ENCODE data around the gene PIGU. TPM values are rescaled to one million over a fixed set of nuclear protein-coding genes. Genes with fewer than 3 reads are reported as not detected.
"Not testable (repeated sequence)": the region's sequence is repeated elsewhere in the genome, so short reads cannot be mapped to it uniquely, and the experiment has no call there.

The PIGU gene
- polyA plus RNA-seq, 1 donor from 2014 or later = 35.8 TPM

GRCh38 chr20:34514034-34514433, 162.9 kb downstream of the PIGU start:
- H3K9me3 ChIP-seq (ENCODE audit: low read length); H3K27ac ChIP-seq (ENCODE audit: low read length); H3F3A ChIP-seq (ENCODE audit: insufficient read depth, low read length, poor library complexity, severe bottlenecking); H3K27me3 ChIP-seq (ENCODE audit: insufficient read depth, low read depth, low read length); H3K4me2 ChIP-seq (ENCODE audit: low read length); H2AFZ ChIP-seq (ENCODE audit: low read depth, low read length); H3K9ac ChIP-seq (ENCODE audit: low read length); H3K4me3 ChIP-seq (ENCODE audit: low read length); H3K36me3 ChIP-seq (ENCODE audit: insufficient read depth, low read length); H3K9me2 ChIP-seq (ENCODE audit: insufficient read depth, low read length); H4K20me1 ChIP-seq (ENCODE audit: insufficient read depth): not testable (repeated sequence)
- H3K79me2 ChIP-seq (replicated peaks; ENCODE audit: insufficient read depth, low read length) = peaks cover 18% of the 10 kb centered on the region

- TF ChIP-seq SMC3 (conservative IDR thresholded peaks at IDR 0.05; ENCODE audit: poor library complexity) = no peak
- TF ChIP-seq EZH2 (IDR thresholded peaks at IDR 0.05; ENCODE audit: borderline replicate concordance, insufficient read depth, low read length, poor library complexity, severe bottlenecking) = no peak
- TF ChIP-seq EP300 (conservative IDR thresholded peaks at IDR 0.05; ENCODE audit: poor library complexity, severe bottlenecking) = no peak
- TF ChIP-seq TAF1 (IDR thresholded peaks at IDR 0.05; ENCODE audit: low read depth) = no peak
- TF ChIP-seq RAD21 (conservative IDR thresholded peaks at IDR 0.05) = no peak
- no peak for TF ChIP-seq REST (IDR thresholded peaks at IDR 0.05; ENCODE audit: borderline replicate concordance)
- TF ChIP-seq CTCF (IDR thresholded peaks at IDR 0.05; ENCODE audit: poor library complexity, severe bottlenecking) = no peak
- TF ChIP-seq POLR2AphosphoS5 (IDR thresholded peaks at IDR 0.05) = no peak
- no peak for TF ChIP-seq MXI1 (conservative IDR thresholded peaks at IDR 0.05; ENCODE audit: poor library complexity, severe bottlenecking)
- Histone ChIP-seq H3K4me2 (ENCODE audit: low read length) (no peak overlapping the region), H3K36me3 (ENCODE audit: insufficient read depth, low read length) (no peaks in the 10 kb centered on the region), H4K20me1 (ENCODE audit: insufficient read depth) (no peaks in the 10 kb centered on the region), H3K9me2 (ENCODE audit: insufficient read depth, low read length) (no peaks in the 10 kb centered on the region), H3K79me2 (replicated peaks; ENCODE audit: insufficient read depth, low read length) (peaks cover 8% of the 10 kb centered on the region), H3K4me3 (ENCODE audit: low read length) (no peak overlapping the region), H3K9me3 (ENCODE audit: low read length) (no peaks in the 10 kb centered on the region), H3K27me3 (ENCODE audit: insufficient read depth, low read depth, low read length) (no peaks in the 10 kb centered on the region), H3K27ac (ENCODE audit: low read length) (no peak overlapping the region), H2AFZ (ENCODE audit: low read depth, low read length) (no peak overlapping the region), H3K9ac (ENCODE audit: low read length) (no peak overlapping the region), H3F3A (ENCODE audit: insufficient read depth, low read length, poor library complexity, severe bottlenecking) (peaks cover 3% of the 10 kb centered on the region)
These were observed 163.9 kb downstream of the PIGU start for GRCh38 chr20:34512955-34513419.
